ELR (cell line): ENCODE measurements around the gene PSMB5.

Experiments
- DNase-seq: peaks from one replicate; pipeline ENCODE4 v3.0.0-alpha.2; 2015; ENCODE audit warnings: low read depth

The PSMB5 gene

GRCh38 chr14:23058654-23059504 is 24.2 kb upstream of the PSMB5 start:
- DNase-seq = no peak

- DNase-seq = peak; percentile 88
These were observed 23.3 kb upstream of the PSMB5 start for GRCh38 chr14:23057757-23058653.

GRCh38 chr14:23056956-23057756 is 22.5 kb upstream of the PSMB5 start, which contains the start of gene CDH24:
Gene CDH24 (minus strand): TSS chr14:23057520. CDS start chr14:23055733, 1,787 bp downstream.
- peak; percentile 84 for DNase-seq

GRCh38 chr14:23056145-23056955 is 21.6 kb upstream of the PSMB5 start:
- DNase-seq = peak; percentile 82

- peak; percentile 20 for DNase-seq
These were observed 21.0 kb upstream of the PSMB5 start for GRCh38 chr14:23055621-23056144.

- no peak for DNase-seq
These were observed 20.4 kb upstream of the PSMB5 start for GRCh38 chr14:23055147-23055550.

GRCh38 chr14:23054000-23054811 is 19.5 kb upstream of the PSMB5 start:
- DNase-seq = no peak

GRCh38 chr14:23053426-23053825 is 18.7 kb upstream of the PSMB5 start:
- DNase-seq = no peak

- no peak for DNase-seq
These were observed 18.0 kb upstream of the PSMB5 start for GRCh38 chr14:23052671-23053070.

GRCh38 chr14:23052182-23052623 is 17.5 kb upstream of the PSMB5 start:
- no peak for DNase-seq

GRCh38 chr14:23051141-23052057 is 16.7 kb upstream of the PSMB5 start:
- no peak for DNase-seq

GRCh38 chr14:23049011-23049410 is 14.3 kb upstream of the PSMB5 start:
- DNase-seq = no peak

GRCh38 chr14:23047751-23048693 is 13.3 kb upstream of the PSMB5 start:
- DNase-seq = no peak

GRCh38 chr14:23047034-23047634 is 12.4 kb upstream of the PSMB5 start:
- DNase-seq = peak; percentile 22

- DNase-seq = peak; percentile 54
These were observed 11.0 kb upstream of the PSMB5 start for GRCh38 chr14:23045419-23046357.

GRCh38 chr14:23044840-23045239 is 10.1 kb upstream of the PSMB5 start:
- DNase-seq = no peak
